ENCODE measurements around the gene FCN3.

FCN3 gene

DNA sequence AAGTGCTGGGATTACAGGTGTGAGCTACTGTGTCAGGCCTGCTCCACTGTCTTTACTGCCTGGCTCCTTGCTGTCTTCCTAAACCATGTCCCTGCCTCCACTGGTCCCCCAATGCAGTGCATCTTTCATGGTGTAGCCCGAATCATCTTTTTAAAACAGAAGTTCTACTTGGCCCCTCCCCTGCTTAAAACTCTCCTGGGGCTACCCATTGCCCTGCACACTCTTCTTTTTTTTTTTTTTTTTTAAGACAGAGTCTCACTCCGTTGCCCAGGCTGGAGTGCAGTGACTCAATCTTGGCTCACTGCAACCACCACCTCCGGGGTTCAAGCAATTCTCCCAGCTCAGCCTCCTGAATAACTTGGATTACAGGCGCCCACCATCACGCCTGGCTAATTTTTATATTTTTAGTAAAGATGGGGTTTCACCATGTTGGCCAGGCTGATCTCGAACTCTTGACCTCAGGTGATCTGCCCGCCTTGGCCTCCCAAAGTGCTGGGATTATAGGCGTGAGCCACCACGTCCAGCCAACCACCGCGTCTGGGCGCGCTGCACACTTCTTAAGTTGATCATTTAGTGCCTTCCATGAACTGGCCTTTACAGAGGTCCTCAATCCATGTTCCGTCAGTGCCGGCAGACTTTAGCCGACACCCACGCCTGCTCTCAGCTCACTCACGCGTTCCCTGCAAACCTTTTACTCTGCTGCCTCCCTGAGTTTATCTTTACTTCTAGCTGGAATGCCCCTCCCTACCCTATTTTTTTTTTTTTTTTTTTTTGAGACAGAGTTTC lies 2.4 kb downstream of the FCN3 start:
- CTCF ChIA-PET = interaction anchor here (0.6 kb wide), 2 partner anchors 23 to 234 kb away, joined by 4 to 5 read pairs; no protein-coding TSS in a partner anchor
- no peak for DNase-seq (ENCODE audit: low spot score)
- POLR2A ChIA-PET (ENCODE audit: low non-redundant PET) = no interaction called here
- H3K27ac ChIP-seq = peak overlapping the region; percentile 33; the same call in 1 of the 2 replicates
- TF ChIP-seq CTCF (conservative IDR thresholded peaks at IDR 0.05; ENCODE audit: low read depth) = no peak

DNA sequence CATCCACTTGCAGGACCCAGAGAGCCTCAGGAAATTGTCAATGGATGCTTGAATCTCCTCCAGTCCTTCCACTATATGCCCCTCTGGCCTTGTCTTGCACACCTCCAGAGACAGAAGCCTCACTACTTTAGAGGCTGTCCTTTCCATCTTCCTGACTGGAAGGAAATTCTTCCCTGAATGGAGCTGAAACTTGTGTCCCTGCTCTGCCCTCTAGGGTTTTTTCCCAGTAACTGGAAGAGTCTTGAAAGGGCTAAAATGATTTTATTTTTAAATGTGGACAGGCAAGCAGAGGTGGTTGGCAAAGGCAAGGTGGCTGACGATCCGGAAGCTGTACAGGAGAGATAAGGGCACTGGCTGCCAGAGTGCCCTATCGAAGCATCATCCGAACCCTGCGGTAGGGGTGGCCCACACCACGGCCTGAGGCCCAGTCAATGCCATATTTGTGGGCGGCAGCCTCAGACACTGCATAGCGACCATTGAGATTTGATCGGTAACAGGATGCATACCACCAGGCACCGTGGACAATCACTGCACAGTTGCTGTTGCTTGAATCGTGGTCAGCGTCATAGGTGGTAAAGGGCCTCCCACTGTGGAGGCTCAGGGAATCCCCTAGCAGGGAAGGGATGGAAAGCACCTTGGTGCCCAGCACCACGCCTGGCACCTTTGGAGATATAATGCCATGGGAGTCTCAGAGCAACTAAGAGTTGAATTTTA lies 5.6 kb downstream of the FCN3 start:
- peak overlapping the region; percentile 100 for H3K27ac ChIP-seq
- no peak for DNase-seq (ENCODE audit: low spot score)
- POLR2A ChIA-PET (ENCODE audit: low non-redundant PET) = interaction anchor here (0.6 kb wide), 1 partner anchor 70 kb away, joined by 3 read pairs; no protein-coding TSS in a partner anchor
- CTCF ChIA-PET = interaction anchor here (0.5 to 1.2 kb wide), 6 partner anchors 12 to 323 kb away, joined by 3 to 6 read pairs (median 3); no protein-coding TSS in a partner anchor
- TF ChIP-seq CTCF (conservative IDR thresholded peaks at IDR 0.05; ENCODE audit: low read depth) = no peak; the same call in 1 of the 2 replicates

GRCh38 chr1:27367160-27367650 lies 7.4 kb downstream of the FCN3 start:
- no peak for DNase-seq (ENCODE audit: low spot score)
- ChIA-PET POLR2A (ENCODE audit: low non-redundant PET) (interaction anchor here (0.7 to 1.1 kb wide), 4 partner anchors 9 to 20 kb away, joined by 3 to 5 read pairs (median 4); no protein-coding TSS in a partner anchor), CTCF (interaction anchor here (1.3 to 3.0 kb wide), 5 partner anchors 20 to 66 kb away, joined by 3 to 19 read pairs (median 5); no protein-coding TSS in a partner anchor)
- peak overlapping the region; percentile 100 for H3K27ac ChIP-seq
- no peak for TF ChIP-seq CTCF (conservative IDR thresholded peaks at IDR 0.05; ENCODE audit: low read depth)

- ChIA-PET POLR2A (ENCODE audit: low non-redundant PET) (interaction anchor here (0.6 to 1.1 kb wide), 5 partner anchors 9 to 392 kb away, joined by 3 to 8 read pairs (median 4); no protein-coding TSS in a partner anchor), CTCF (interaction anchor here (0.8 to 3.0 kb wide), 9 partner anchors 9 to 66 kb away, joined by 3 to 19 read pairs (median 4); no protein-coding TSS in a partner anchor)
- peak within 1 kb of the TSS; percentile 100 for H3K27ac ChIP-seq
- peak; percentile 88 for DNase-seq (ENCODE audit: low spot score)
- TF ChIP-seq CTCF (conservative IDR thresholded peaks at IDR 0.05; ENCODE audit: low read depth) = peak; percentile 75
Observed at GRCh38 chr1:27366411-27367159, 8.0 kb downstream of the FCN3 start, which contains the start of gene MAP3K6. TSS of gene MAP3K6 (minus strand) at chr1:27366961. CDS start at chr1:27366597, 364 bp downstream.

DNA sequence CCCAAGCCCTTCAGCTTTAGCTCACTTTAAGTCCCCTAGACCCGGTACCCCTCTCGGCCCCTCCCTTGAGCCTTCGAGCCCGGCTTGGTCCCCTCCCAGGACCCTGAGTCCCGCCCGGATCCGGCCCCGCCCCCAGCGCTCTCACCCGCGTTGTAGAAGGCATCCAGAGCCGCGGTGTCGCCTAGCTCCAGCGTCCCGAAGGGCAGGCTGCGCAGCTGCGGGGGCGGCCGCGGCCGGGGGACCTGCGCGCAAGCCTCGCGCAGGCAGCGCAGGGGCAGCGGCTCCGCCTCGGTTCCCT lies 8.6 kb downstream of the FCN3 start:
- DNase-seq (ENCODE audit: low spot score) = peak; percentile 66
- ChIA-PET CTCF (interaction anchor here (0.6 to 3.0 kb wide), 10 partner anchors 9 to 65 kb away, joined by 3 to 19 read pairs (median 4); no protein-coding TSS in a partner anchor), POLR2A (ENCODE audit: low non-redundant PET) (interaction anchor here (0.8 to 1.1 kb wide), 4 partner anchors 8 to 65 kb away, joined by 3 to 5 read pairs (median 4); no protein-coding TSS in a partner anchor)
- no peak for TF ChIP-seq CTCF (conservative IDR thresholded peaks at IDR 0.05; ENCODE audit: low read depth)
- H3K27ac ChIP-seq = peak overlapping the region; percentile 100

Data from RWPE1 (cell line).